Neural progenitor cell (in vitro differentiated cells): ENCODE measurements around the gene PODN.

Source experiments
- CTCF ChIP-seq: fragments of 200-600 bp; sonication (generic); IDR thresholded peaks from 2 replicates; pipeline ENCODE4 v1.5.1; 2017; ENCODE audit warnings: antibody characterized with exemption, mild to moderate bottlenecking
- EZH2 ChIP-seq: fragments of 200-600 bp; sonication (generic); IDR thresholded peaks from 2 replicates; pipeline ENCODE4 v1.6.1; 2017; ENCODE audit warnings: antibody characterized with exemption, mild to moderate bottlenecking, moderate library complexity

- TF ChIP-seq EZH2 (no peak), CTCF (no peak)
These were observed 49.1 kb downstream of the PODN start for GRCh38 chr1:53111073-53111556.
